ENCODE results near the gene TPCN2. TPM values are rescaled to one million over a fixed set of nuclear protein-coding genes. Genes with fewer than 3 reads are reported as not detected.

Gene TPCN2
- total RNA-seq, 1 donor from 2014 or later: 9.1 TPM

- ATAC-seq (no peak), DNase-seq (ENCODE audit: missing footprints) (peak; percentile 41)
- intact Hi-C loops (cut with DNase I): no loop called here
These were observed 63.2 kb downstream of the TPCN2 start for GRCh38 chr11:69111624-69112542.

- intact Hi-C loops (cut with DNase I): no loop called here
- ATAC-seq (no peak), DNase-seq (ENCODE audit: missing footprints) (peak; percentile 31)
These were observed 64.5 kb downstream of the TPCN2 start for GRCh38 chr11:69113226-69113625.

GRCh38 chr11:69113646-69114340, 65.1 kb downstream of the TPCN2 start:
- intact Hi-C loops (cut with DNase I): no loop called here
- no peak for ATAC-seq
- DNase-seq (ENCODE audit: missing footprints): peak; percentile 51

- peak; percentile 34 for DNase-seq (ENCODE audit: missing footprints)
- no peak for ATAC-seq
- intact Hi-C loops (cut with DNase I): no loop called here
These were observed 65.6 kb downstream of the TPCN2 start for GRCh38 chr11:69114362-69114761.

GRCh38 chr11:69114811-69115523, 66.2 kb downstream of the TPCN2 start:
- DNase-seq (ENCODE audit: missing footprints): peak; percentile 65
- ATAC-seq: peak; percentile 68
- intact Hi-C loops (cut with DNase I): no loop called here

GRCh38 chr11:69115586-69116560, 67.1 kb downstream of the TPCN2 start:
- peak; percentile 76 for DNase-seq (ENCODE audit: missing footprints)
- intact Hi-C loops (cut with DNase I): no loop called here
- peak; percentile 92 for ATAC-seq

GRCh38 chr11:69116671-69117070, 67.9 kb downstream of the TPCN2 start:
- intact Hi-C loops (cut with DNase I): no loop called here
- ATAC-seq (no peak), DNase-seq (ENCODE audit: missing footprints) (no peak)

- intact Hi-C loops (cut with DNase I): no loop called here
- DNase-seq (ENCODE audit: missing footprints) (no peak), ATAC-seq (no peak)
These were observed 70.5 kb downstream of the TPCN2 start for GRCh38 chr11:69119190-69119589.

- no peak for ATAC-seq
- intact Hi-C loops (cut with DNase I): loop anchor here (5.0 kb wide), 1 partner anchor 522 kb away; the partner anchor contains the start of gene CCND1
- DNase-seq (ENCODE audit: missing footprints): no peak
These were observed 71.6 kb downstream of the TPCN2 start for GRCh38 chr11:69120096-69120875.

GRCh38 chr11:69121021-69121420, 72.3 kb downstream of the TPCN2 start:
- ATAC-seq (no peak), DNase-seq (ENCODE audit: missing footprints) (no peak)
- intact Hi-C loops (cut with DNase I): loop anchor here (5.0 kb wide), 1 partner anchor 521 kb away; the partner anchor contains the start of gene CCND1

GRCh38 chr11:69121621-69122325, 73.0 kb downstream of the TPCN2 start:
- intact Hi-C loops (cut with DNase I): loop anchor here (5.0 kb wide), 1 partner anchor 521 kb away; the partner anchor contains the start of gene CCND1
- DNase-seq (ENCODE audit: missing footprints): no peak
- ATAC-seq: no peak

- intact Hi-C loops (cut with DNase I): loop anchor here (5.0 kb wide), 1 partner anchor 520 kb away; the partner anchor contains the start of gene CCND1
- ATAC-seq: peak; percentile 36
- no peak for DNase-seq (ENCODE audit: missing footprints)
These were observed 73.5 kb downstream of the TPCN2 start for GRCh38 chr11:69122326-69122629.

- DNase-seq (ENCODE audit: missing footprints) (no peak), ATAC-seq (peak; percentile 87)
- intact Hi-C loops (cut with DNase I): loop anchor here (5.0 kb wide), 1 partner anchor 519 kb away; the partner anchor contains the start of gene CCND1
These were observed 74.1 kb downstream of the TPCN2 start for GRCh38 chr11:69122630-69123431.

GRCh38 chr11:69123593-69124545, 75.1 kb downstream of the TPCN2 start:
- intact Hi-C loops (cut with DNase I): loop anchor here (5.0 kb wide), 1 partner anchor 518 kb away; the partner anchor contains the start of gene CCND1
- ATAC-seq (no peak), DNase-seq (ENCODE audit: missing footprints) (no peak)

- intact Hi-C loops (cut with DNase I): no loop called here
These were observed 77.1 kb downstream of the TPCN2 start for GRCh38 chr11:69125861-69126260.

More at GRCh38 chr11:69125861-69126260, 77.1 kb downstream of the TPCN2 start:
- DNase-seq (ENCODE audit: missing footprints) (no peak), ATAC-seq (no peak)
